PFSK-1 (cell line): ENCODE data around the gene ASGR1.

Experiments used
- POLR2AphosphoS5 ChIP-seq: IDR thresholded peaks from 2 replicates; pipeline ENCODE4 v1.6.1; 2012; ENCODE audit warnings: low read depth, mild to moderate bottlenecking, control low read depth, low read length, moderate library complexity
- SIN3A ChIP-seq: IDR thresholded peaks from 2 replicates; pipeline ENCODE4 v1.6.1; 2012; ENCODE audit warnings: mild to moderate bottlenecking, low read length, moderate library complexity, borderline replicate concordance; ENCODE audit not compliant: insufficient read depth
- TAF1 ChIP-seq: IDR thresholded peaks from 2 replicates; pipeline ENCODE4 v1.6.1; 2012; ENCODE audit warnings: low read length, control low read depth, borderline replicate concordance; ENCODE audit not compliant: insufficient read depth
- TF ChIP-seq, protein P1 (sequence below), 2 experiments: IDR thresholded peaks; 2 replicates each; pipeline versions ENCODE4 v1.6.1 to v1.8.0; 2011 to 2012; ENCODE audit warnings: low read depth in 2 of 2, low read length in 2 of 2, control low read depth in 1 of 2, inconsistent platforms in 1 of 2, mild to moderate bottlenecking in 1 of 2, moderate library complexity in 1 of 2; ENCODE audit not compliant: insufficient read depth in 1 of 2

- TF ChIP-seq SIN3A: no peak
- no peak for TF ChIP-seq TAF1
- no peak for TF ChIP-seq POLR2AphosphoS5
- TF ChIP-seq, protein P1, sequence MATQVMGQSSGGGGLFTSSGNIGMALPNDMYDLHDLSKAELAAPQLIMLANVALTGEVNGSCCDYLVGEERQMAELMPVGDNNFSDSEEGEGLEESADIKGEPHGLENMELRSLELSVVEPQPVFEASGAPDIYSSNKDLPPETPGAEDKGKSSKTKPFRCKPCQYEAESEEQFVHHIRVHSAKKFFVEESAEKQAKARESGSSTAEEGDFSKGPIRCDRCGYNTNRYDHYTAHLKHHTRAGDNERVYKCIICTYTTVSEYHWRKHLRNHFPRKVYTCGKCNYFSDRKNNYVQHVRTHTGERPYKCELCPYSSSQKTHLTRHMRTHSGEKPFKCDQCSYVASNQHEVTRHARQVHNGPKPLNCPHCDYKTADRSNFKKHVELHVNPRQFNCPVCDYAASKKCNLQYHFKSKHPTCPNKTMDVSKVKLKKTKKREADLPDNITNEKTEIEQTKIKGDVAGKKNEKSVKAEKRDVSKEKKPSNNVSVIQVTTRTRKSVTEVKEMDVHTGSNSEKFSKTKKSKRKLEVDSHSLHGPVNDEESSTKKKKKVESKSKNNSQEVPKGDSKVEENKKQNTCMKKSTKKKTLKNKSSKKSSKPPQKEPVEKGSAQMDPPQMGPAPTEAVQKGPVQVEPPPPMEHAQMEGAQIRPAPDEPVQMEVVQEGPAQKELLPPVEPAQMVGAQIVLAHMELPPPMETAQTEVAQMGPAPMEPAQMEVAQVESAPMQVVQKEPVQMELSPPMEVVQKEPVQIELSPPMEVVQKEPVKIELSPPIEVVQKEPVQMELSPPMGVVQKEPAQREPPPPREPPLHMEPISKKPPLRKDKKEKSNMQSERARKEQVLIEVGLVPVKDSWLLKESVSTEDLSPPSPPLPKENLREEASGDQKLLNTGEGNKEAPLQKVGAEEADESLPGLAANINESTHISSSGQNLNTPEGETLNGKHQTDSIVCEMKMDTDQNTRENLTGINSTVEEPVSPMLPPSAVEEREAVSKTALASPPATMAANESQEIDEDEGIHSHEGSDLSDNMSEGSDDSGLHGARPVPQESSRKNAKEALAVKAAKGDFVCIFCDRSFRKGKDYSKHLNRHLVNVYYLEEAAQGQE (IDR thresholded peaks at IDR 0.05; ENCODE audit: insufficient read depth in 1 of 2, low read depth in 2 of 2, low read length in 2 of 2): no peak
Observed at GRCh38 chr17:7226721-7227710, 47.8 kb upstream of the ASGR1 start.
